ENCODE measurements around the gene SERPINA3.

- TF ChIP-seq POLR2A (IDR thresholded peaks at IDR 0.05; ENCODE audit: low read length) (no peak), GATA1 (IDR thresholded peaks at IDR 0.05; ENCODE audit: low read depth, low read length) (no peak)
Measured at GRCh38 chr14:94650806-94651805, 38.9 kb downstream of the SERPINA3 start.
